Stimulated activated CD8-positive, alpha-beta memory T cell treated with anti-CD3 and anti-CD28 coated beads, Interleukin-4, amount 100 ng/mL, for 24 hours (primary cell): Measurements from ENCODE around the gene ARHGEF37.
"Not testable (repeated sequence)": the region's sequence is repeated elsewhere in the genome, so short reads cannot be mapped to it uniquely, and the experiment has no call there.

Experiments
- DNase-seq: peaks from one replicate; pipeline ENCODE4 v3.0.0-alpha.2; 2020; ENCODE audit warnings: low read depth

The ARHGEF37 gene

GRCh38 chr5:149581192-149581861 is at the start of gene ARHGEF37:
ARHGEF37 (plus strand) TSS chr5:149581498; CDS start chr5:149597770, 16,272 bp downstream.
- peak; percentile 24 for DNase-seq

- no peak for DNase-seq
Measured at GRCh38 chr5:149532413-149532812, 48.9 kb upstream of the ARHGEF37 start.

GRCh38 chr5:149535787-149536186 is 45.5 kb upstream of the ARHGEF37 start:
- DNase-seq, result not testable (repeated sequence)

- DNase-seq, result no peak
Measured at GRCh38 chr5:149537374-149537975, 43.8 kb upstream of the ARHGEF37 start.

- no peak for DNase-seq
Measured at GRCh38 chr5:149540089-149540488, 41.2 kb upstream of the ARHGEF37 start.

- no peak for DNase-seq
Measured at GRCh38 chr5:149541893-149542292, 39.4 kb upstream of the ARHGEF37 start.

- DNase-seq, result no peak
Measured at GRCh38 chr5:149543361-149544027, 37.8 kb upstream of the ARHGEF37 start.

- DNase-seq, result no peak
Measured at GRCh38 chr5:149544028-149544420, 37.3 kb upstream of the ARHGEF37 start.

GRCh38 chr5:149545327-149545726 is 36.0 kb upstream of the ARHGEF37 start:
- no peak for DNase-seq

GRCh38 chr5:149546974-149547373 is 34.3 kb upstream of the ARHGEF37 start:
- DNase-seq, result no peak

GRCh38 chr5:149549461-149550267 is 31.6 kb upstream of the ARHGEF37 start:
- DNase-seq, result no peak

GRCh38 chr5:149550268-149550583 is 31.1 kb upstream of the ARHGEF37 start:
- no peak for DNase-seq

- no peak for DNase-seq
Measured at GRCh38 chr5:149550594-149551226, 30.6 kb upstream of the ARHGEF37 start.

GRCh38 chr5:149551227-149552037 is 29.9 kb upstream of the ARHGEF37 start, which contains the start of gene CSNK1A1:
CSNK1A1 (minus strand) TSS chr5:149551439; CDS start chr5:149550964, 475 bp downstream.
- peak; percentile 99 for DNase-seq

- DNase-seq, result no peak
Measured at GRCh38 chr5:149552038-149552494, 29.2 kb upstream of the ARHGEF37 start.

- DNase-seq, result no peak
Measured at GRCh38 chr5:149552553-149553160, 28.6 kb upstream of the ARHGEF37 start.

- DNase-seq, result no peak
Measured at GRCh38 chr5:149559706-149560105, 21.6 kb upstream of the ARHGEF37 start.

- DNase-seq, result no peak
Measured at GRCh38 chr5:149561848-149562247, 19.4 kb upstream of the ARHGEF37 start.

GRCh38 chr5:149563466-149563865 is 17.8 kb upstream of the ARHGEF37 start:
- no peak for DNase-seq

- DNase-seq, result not testable (repeated sequence)
Measured at GRCh38 chr5:149564542-149565140, 16.7 kb upstream of the ARHGEF37 start.
